Mucosa of stomach (tissue), 1 donor: ENCODE measurements around the gene PPP2R5D.

Experiments used
- H3K27me3 ChIP-seq: one replicate; pipeline ENCODE4 v1.7.0; 2013; ENCODE audit warnings: mild to moderate bottlenecking, low read length; ENCODE audit not compliant: control insufficient read depth, insufficient read depth
- H3K36me3 ChIP-seq: one replicate; pipeline ENCODE4 v1.7.0; 2013; ENCODE audit warnings: low read length; ENCODE audit not compliant: control insufficient read depth, insufficient read depth
- H3K4me1 ChIP-seq: one replicate; pipeline ENCODE4 v1.7.0; 2013; ENCODE audit warnings: mild to moderate bottlenecking, low read length; ENCODE audit not compliant: control insufficient read depth, insufficient read depth
- H3K4me3 ChIP-seq: one replicate; pipeline ENCODE4 v1.7.0; 2013; ENCODE audit warnings: low read length
- H3K9ac ChIP-seq: one replicate; pipeline ENCODE4 v1.7.0; 2013; ENCODE audit warnings: mild to moderate bottlenecking, low read length, moderate library complexity
- H3K9me3 ChIP-seq: one replicate; pipeline ENCODE4 v1.7.0; 2013; ENCODE audit warnings: mild to moderate bottlenecking, low read length, moderate library complexity; ENCODE audit not compliant: control insufficient read depth
- donor health status: Pancreatic carcinoma.

The PPP2R5D gene

GRCh38 chr6:42967228-42967627 is 17.1 kb upstream of the PPP2R5D start:
- Histone ChIP-seq H3K27me3 (no peaks in the 10 kb centered on the region), H3K4me1 (peaks cover 5% of the 10 kb centered on the region), H3K4me3 (no peak overlapping the region), H3K9me3 (no peaks in the 10 kb centered on the region), H3K9ac (no peak overlapping the region), H3K36me3 (peaks cover 18% of the 10 kb centered on the region)

- H3K4me3 ChIP-seq = no peak overlapping the region
- no peaks in the 10 kb centered on the region for H3K27me3 ChIP-seq
- no peak overlapping the region for H3K9ac ChIP-seq
- H3K4me1 ChIP-seq = peaks cover 5% of the 10 kb centered on the region
- H3K9me3 ChIP-seq = no peaks in the 10 kb centered on the region
- H3K36me3 ChIP-seq = peaks cover 18% of the 10 kb centered on the region
These were observed 16.2 kb upstream of the PPP2R5D start for GRCh38 chr6:42968126-42968701.

- no peak overlapping the region for H3K9ac ChIP-seq
- no peak overlapping the region for H3K4me3 ChIP-seq
- H3K27me3 ChIP-seq = no peaks in the 10 kb centered on the region
- H3K36me3 ChIP-seq = peaks cover 18% of the 10 kb centered on the region
- peaks cover 5% of the 10 kb centered on the region for H3K4me1 ChIP-seq
- H3K9me3 ChIP-seq = no peaks in the 10 kb centered on the region
These were observed 15.6 kb upstream of the PPP2R5D start for GRCh38 chr6:42968783-42969182.

GRCh38 chr6:42969431-42969830 is 14.9 kb upstream of the PPP2R5D start:
- H3K27me3 ChIP-seq = no peaks in the 10 kb centered on the region
- peaks cover 5% of the 10 kb centered on the region for H3K4me1 ChIP-seq
- H3K36me3 ChIP-seq = peaks cover 18% of the 10 kb centered on the region

GRCh38 chr6:42969934-42970333 is 14.4 kb upstream of the PPP2R5D start:
- H3K4me1 ChIP-seq = peaks cover 5% of the 10 kb centered on the region
- H3K9me3 ChIP-seq = no peaks in the 10 kb centered on the region
- H3K36me3 ChIP-seq = peaks cover 14% of the 10 kb centered on the region
- no peak overlapping the region for H3K4me3 ChIP-seq
- no peak overlapping the region for H3K9ac ChIP-seq
- no peaks in the 10 kb centered on the region for H3K27me3 ChIP-seq

More at GRCh38 chr6:42969431-42969830, 14.9 kb upstream of the PPP2R5D start:
- Histone ChIP-seq H3K4me3 (no peak overlapping the region), H3K9ac (no peak overlapping the region), H3K9me3 (no peaks in the 10 kb centered on the region)

- Histone ChIP-seq H3K4me1 (peaks cover 5% of the 10 kb centered on the region), H3K36me3 (peaks cover 4% of the 10 kb centered on the region), H3K27me3 (no peaks in the 10 kb centered on the region), H3K9ac (peak overlapping the region; percentile 34), H3K9me3 (no peaks in the 10 kb centered on the region), H3K4me3 (no peak overlapping the region)
These were observed 13.3 kb upstream of the PPP2R5D start for GRCh38 chr6:42970871-42971612.

GRCh38 chr6:42971746-42972327 is 12.5 kb upstream of the PPP2R5D start:
- no peaks in the 10 kb centered on the region for H3K27me3 ChIP-seq
- no peaks in the 10 kb centered on the region for H3K9me3 ChIP-seq
- no peak overlapping the region for H3K4me3 ChIP-seq
- H3K4me1 ChIP-seq = peaks cover 6% of the 10 kb centered on the region
- H3K36me3 ChIP-seq = no peaks in the 10 kb centered on the region
- H3K9ac ChIP-seq = no peak overlapping the region

GRCh38 chr6:42973926-42974325 is 10.4 kb upstream of the PPP2R5D start:
- H3K4me3 ChIP-seq = no peak overlapping the region
- H3K9ac ChIP-seq = no peak overlapping the region
- H3K27me3 ChIP-seq = no peaks in the 10 kb centered on the region
- H3K36me3 ChIP-seq = no peaks in the 10 kb centered on the region
- H3K9me3 ChIP-seq = no peaks in the 10 kb centered on the region
- H3K4me1 ChIP-seq = peaks cover 21% of the 10 kb centered on the region

GRCh38 chr6:42974919-42975505 is 9.4 kb upstream of the PPP2R5D start:
- Histone ChIP-seq H3K9ac (no peak overlapping the region), H3K27me3 (no peaks in the 10 kb centered on the region), H3K9me3 (no peaks in the 10 kb centered on the region), H3K4me3 (no peak overlapping the region), H3K36me3 (no peaks in the 10 kb centered on the region), H3K4me1 (peaks cover 29% of the 10 kb centered on the region)

GRCh38 chr6:42978487-42978838 is 5.9 kb upstream of the PPP2R5D start:
- H3K9ac ChIP-seq = peak overlapping the region; percentile 91
- H3K9me3 ChIP-seq = no peaks in the 10 kb centered on the region
- H3K4me1 ChIP-seq = peaks cover 27% of the 10 kb centered on the region
- H3K36me3 ChIP-seq = no peaks in the 10 kb centered on the region
- no peaks in the 10 kb centered on the region for H3K27me3 ChIP-seq
- peak overlapping the region; percentile 95 for H3K4me3 ChIP-seq

- H3K4me1 ChIP-seq = peaks cover 32% of the 10 kb centered on the region
- no peaks in the 10 kb centered on the region for H3K36me3 ChIP-seq
- peak within 1 kb of the TSS; percentile 95 for H3K4me3 ChIP-seq
- H3K9me3 ChIP-seq = no peaks in the 10 kb centered on the region
- H3K9ac ChIP-seq = peak within 1 kb of the TSS; percentile 91
- H3K27me3 ChIP-seq = no peaks in the 10 kb centered on the region
These were observed 5.4 kb upstream of the PPP2R5D start, which contains the start of gene PEX6 for GRCh38 chr6:42978839-42979522. PEX6 (minus strand) TSS chr6:42979181; CDS start chr6:42979150, 31 bp downstream.
